Cerebellar cortex (tissue), 1 donor: Measurements from ENCODE around the gene SLC14A1.
A peak's percentile ranks its signal among the peaks of the same experiment; 100 is the strongest.

ENCODE experiments used
- DNase-seq: peaks from one replicate; pipeline ENCODE4 v3.0.0-alpha.2; 2015; ENCODE audit warnings: low spot score

SLC14A1 gene

DNA sequence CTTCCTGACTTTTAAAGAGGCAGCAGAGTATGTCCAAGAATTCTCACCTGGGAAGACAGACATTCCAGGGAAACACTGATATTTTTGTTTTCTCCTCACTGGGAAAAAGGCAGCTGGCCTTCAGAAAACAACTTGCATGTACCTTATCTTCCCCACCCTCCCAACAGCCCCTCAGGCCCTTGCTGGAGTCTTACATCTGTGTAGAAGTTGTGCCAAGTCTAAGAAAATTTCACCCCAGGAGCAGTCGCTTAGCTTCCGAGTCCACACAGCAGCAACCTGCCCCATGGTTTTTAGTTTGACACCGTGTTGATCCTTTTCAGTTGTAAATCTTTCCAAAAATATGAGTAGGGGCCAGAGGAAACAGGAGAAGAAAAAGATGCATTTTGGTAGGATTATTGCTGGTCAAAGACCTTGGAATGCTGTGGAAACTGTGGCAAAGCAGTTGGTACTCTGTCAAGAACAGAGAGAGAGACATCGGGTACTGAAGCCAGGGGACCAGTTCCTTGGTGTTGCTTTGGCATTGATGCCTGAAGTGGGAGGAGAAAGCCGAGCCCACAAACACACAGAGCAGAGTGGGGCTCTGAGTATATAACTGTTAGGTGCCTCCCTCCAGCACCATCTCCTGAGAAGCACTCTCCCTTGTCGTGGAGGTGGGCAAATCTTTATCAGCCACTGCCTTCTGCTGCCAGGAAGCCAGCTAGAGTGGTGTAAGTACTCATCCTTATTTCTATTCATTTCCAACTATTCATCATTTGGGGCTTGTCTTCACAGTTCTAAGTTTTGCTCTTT lies at the start of gene SLC14A1:
Gene SLC14A1, plus strand, starts transcription at position 615 of the 789 bp plus-strand sequence. CDS start 6,140 bp downstream, outside the sequence.
- DNase-seq: no peak

DNA sequence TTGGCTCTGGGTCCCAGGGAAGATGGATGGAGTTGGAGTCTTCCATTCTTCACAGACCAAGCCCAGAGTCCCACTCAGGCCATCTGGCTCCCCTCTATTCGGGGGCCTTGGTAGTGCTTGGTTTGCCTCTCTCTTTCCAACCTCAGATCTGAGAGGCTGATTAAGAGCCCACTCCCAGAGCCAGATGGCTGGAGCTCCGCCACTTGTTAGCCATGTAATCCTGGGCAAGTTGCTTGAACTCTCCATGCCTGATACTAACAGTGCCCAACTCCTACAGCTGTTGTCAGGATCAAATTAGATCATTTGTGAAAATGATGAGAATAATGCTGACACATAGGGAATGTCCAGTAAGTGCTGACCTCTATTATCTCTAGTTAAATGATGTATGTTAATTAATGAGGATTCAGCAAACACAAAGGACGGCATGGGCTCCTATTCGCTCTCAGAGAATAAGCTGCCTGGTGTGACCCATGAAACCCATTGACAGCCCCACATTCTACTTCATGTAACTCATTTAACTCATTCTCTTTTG lies 46.6 kb upstream of the SLC14A1 start:
- no peak for DNase-seq

DNA sequence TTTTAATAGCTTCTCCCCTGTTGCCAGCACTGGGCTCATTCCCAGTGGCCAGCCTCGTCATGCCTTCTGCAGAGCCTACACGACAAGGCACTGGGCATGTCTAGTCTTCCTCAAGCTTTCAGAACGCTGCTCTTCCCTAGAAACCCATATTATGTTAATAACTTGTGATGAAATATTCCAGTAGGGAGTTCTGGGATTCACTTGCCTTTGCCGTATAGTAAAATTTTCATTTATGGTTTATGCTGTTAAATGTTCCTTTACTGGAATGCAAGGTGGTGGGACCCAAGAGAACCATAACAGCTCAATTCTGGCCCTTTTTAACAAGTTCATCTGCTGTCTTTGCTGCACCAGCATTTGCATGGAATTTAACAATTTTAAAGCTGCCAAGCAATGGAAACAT lies 45.5 kb upstream of the SLC14A1 start:
- no peak for DNase-seq

DNA sequence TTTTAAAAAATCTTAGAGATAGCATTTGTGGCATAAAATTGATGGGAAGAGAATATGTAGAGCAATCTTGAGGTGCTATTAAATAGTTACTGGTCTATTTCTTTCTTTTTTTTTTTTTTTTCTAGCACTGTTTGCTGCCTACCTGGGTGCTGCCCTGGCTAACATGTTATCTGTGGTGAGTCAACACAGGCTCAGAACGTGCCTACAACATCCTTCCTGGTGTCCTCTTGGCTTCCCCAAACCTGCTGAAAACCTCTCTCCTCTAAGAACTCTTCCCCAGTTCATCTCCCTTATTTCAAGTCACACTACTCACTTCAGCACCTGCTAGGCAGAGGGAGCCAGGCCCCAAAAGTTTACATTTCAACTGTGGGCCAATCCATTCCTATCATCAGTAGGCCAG lies 45.1 kb upstream of the SLC14A1 start:
- no peak for DNase-seq

DNA sequence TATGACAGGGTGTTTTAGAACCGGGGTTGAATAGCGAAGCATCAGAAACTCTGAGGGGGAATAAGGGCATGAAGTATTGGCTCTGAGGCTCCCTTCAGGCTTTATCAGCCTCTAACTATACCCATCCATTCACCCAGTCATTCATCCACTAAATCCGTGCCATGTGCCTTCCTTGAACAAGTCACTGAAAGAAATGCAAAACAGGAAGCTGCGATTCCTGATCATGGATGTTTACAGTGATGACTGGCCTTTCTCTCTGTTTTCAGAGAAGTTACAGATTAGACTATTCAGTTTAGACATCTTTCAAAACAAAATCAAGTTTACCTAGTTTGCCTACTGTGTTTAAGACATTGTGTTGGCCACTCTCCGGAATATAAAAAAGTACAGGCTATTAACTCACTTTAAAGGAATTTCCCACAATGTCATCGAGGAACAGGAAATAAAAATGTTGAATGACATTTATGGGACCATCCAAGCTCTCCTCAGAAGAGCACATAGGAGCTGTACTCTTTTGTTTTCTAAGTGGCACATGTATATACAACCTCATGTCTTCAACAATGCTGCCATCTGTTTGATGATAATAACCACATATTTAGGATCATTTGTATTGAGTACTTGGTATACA lies 43.8 kb upstream of the SLC14A1 start:
- DNase-seq: no peak

DNA sequence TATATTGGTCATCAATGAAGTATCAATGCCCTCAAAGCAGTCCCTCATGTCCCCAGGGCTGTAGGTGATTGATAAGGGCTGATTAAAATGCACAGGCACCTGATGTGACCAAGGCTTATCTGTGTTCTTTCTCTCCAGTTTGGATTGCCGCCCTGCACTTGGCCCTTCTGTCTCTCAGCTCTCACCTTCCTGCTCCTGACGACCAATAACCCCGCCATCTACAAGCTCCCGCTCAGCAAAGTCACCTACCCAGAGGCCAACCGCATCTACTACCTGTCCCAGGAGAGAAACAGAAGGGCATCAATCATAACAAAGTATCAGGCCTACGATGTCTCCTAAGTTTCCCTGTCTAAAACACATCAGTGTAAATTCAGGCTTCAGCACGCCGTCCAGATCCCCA lies 41.8 kb upstream of the SLC14A1 start:
- no peak for DNase-seq

DNA sequence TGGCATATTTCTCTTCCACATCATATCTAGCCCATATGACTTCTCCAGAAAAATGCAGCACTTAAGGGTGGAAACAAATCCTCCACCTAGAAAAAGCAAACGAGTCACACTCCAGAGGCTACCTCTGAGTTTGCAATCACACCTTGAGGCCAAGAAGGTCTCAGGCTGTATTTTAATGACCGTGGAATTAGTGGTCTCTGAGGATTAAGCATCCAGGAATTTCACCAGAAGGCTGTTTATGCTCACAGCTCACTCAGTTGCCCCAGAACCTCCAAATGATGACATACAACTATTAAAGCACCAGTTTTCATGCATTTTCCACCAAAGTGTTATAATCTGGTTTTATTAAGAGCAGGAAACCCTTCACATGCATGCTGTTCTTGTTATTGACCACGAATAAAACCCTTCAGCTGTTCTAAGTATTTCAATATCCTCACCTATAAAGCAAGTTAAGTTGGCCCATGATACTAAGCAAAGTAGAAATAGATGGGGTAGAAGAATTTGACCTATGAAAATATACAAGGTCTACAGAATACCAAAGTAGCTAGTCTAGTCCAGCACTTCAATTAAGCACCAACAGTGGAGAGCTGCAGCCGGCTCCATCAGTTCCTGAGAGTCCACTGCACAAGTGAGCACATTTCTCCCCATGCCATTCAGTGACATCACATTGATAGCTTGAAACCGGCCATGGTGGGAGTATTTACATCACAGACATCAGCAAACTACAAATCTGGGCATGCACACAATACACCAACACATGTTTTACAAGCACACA lies 39.5 kb upstream of the SLC14A1 start:
- DNase-seq: no peak

DNA sequence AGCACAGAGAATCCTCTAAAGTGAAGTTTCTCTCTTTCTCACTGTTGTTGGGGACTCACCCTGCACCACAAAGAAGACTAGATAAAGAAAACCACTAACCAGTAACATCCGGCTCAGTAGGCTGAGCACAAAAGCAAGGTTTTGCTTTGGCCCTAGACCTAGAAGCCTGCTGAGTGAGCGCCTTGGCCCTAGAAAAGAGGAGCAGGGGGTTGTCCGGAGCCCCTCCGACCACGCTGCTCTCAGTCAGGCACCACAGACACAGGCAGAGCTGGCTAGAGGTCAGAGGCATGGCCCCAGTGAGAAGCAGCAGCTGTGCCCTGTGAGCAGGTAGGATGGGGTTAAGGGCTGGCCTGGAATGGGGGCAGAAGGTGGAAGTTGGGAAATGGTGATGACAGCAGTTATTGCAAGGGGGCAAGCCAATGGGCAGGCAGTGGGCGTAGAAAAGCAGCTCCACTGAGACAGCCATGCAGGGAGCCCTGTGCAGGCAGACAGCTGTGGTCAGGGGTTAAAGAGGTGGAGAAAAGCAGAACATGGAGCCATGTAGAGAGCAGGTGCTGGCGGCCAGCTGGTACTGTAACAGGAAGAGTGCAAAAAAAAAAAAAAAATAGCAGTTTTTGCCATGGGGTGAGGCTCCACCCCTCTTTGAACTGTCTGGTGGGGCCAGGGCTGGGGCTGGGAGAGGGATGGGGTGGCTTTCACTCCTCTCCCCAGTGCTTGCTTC lies 36.9 kb upstream of the SLC14A1 start:
- DNase-seq: no peak

DNA sequence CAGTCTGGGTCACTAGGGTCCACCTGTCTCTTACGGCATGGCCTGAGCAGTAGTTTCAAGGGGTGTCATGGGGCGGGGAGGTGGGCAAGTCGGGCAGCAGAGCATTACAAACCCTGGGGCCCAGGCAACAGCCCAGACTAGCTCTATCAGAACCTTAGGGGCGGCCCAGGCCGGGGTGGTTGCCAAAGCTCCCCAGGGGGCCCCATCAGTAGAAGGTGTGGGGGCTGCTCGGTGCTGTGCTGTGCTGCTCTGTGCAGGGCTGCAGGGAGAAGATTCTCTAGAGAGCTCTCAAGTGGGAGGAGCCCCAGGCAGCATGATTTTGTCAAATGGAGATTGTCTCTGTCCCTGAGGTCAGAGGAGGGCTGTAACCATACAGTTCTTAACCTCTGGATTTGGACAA lies 36.4 kb upstream of the SLC14A1 start:
- no peak for DNase-seq

DNA sequence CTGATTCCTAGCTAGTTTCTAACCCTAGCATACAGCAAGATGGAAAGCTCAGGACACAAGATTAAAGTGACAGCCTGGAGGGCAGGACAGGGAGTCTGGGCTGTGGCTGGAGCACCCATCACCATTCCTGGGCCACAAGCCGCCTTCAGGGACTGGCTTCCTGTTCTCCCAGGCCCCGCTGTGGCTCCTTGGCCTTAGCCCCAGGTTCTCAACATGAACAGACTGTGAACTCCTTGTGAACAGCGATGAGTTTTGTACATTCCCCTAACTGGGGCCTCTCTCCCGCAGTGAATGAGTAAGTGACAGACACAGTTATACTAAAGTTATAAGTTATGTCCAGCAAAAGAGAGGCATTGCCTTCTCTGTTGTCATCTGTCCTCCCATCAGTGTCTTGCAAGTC lies 35.9 kb upstream of the SLC14A1 start:
- no peak for DNase-seq

DNA sequence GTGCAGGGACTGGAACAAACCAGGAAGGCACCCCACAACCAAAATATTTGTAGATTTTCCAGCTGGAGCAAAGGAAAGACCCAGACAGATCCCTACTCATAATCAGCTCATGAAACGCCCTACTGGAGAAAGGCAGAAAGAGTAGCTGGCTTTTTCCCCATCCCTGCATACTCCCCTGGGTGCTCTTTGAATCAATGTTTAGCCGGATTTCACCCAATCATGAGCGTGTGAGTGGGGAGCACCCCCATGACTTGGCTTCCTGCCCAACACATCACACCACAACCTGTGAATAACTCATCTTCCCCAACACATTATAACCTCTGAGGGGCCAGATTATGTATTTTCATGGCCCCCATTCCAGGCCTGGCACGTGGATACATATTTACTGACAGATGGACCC lies 35.1 kb upstream of the SLC14A1 start:
- no peak for DNase-seq

DNA sequence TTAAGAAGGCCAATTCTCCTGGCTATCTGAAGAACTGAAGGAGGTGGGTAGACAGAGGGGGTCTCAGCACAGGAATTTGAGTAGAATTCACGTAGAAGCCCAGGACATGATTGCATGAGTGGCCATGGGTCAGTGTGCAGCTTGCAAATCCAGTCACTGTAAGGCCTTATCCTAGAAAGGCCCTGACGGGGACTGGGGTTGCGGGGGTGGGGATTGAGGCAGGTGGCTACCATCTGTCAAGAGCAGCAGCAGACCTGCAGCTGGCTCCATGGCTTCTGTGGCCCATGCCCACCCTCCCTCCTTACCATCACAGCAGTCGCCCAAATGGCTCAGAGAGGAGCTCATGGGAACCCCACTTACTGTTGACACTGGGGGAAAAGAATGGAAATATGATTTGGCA lies 34.6 kb upstream of the SLC14A1 start:
- DNase-seq: no peak

DNA sequence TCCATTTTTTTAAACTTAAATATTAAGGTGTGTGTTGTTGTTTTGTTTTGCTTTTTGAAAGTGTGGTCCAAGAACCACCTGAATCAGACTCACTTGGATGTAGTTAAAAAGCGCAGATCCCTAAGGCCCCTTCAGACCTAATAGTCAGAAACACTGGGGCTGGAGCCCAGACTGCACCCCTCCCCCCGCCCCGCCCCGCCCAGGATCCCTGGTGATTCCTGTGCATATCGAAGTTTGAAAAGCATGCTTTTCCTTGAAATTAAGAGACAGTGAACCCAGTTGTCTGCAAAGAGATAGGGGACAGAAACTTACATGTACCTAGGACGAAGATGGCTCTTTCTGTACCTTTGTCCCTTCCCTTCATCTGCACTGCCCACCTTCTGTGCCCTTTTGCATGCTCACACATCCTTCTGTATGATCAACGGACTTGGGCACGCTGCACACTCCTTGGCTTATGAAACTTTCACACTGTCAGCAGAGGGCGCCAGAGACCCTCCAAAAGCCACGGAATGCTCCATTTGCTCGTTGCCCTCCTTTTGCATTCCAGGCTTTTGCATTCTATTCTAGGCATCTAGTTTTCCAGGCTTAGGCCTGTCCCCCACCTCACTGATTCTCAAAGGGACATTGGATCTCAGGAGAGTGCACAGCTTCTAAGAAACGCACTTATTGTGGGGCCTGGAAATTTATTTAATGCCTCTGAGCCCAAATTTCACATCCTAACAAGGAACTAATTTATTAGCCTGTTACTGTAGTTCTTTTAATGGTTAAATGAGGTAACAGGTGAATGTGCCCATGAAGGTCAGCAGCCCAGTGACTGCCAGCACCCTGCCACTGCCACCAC lies 32.8 kb upstream of the SLC14A1 start:
- peak; percentile 71 for DNase-seq

DNA sequence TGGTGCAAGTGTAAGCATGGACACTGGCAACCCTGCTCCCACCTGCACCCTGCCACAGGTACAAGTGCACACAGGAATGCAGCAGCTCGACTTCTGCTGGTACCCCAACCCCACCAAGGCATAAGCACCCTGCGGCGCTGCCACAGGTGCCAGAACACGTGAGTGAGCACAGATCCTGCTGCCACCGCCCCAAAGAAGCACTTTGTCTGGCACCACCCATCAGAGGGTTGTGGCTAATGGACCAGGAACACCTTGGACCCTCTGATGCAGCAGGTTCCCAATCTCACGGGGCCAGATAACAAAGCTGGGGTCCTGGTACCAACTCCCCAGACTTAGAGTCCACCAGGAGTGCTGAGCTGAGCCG lies 32.2 kb upstream of the SLC14A1 start:
- no peak for DNase-seq

DNA sequence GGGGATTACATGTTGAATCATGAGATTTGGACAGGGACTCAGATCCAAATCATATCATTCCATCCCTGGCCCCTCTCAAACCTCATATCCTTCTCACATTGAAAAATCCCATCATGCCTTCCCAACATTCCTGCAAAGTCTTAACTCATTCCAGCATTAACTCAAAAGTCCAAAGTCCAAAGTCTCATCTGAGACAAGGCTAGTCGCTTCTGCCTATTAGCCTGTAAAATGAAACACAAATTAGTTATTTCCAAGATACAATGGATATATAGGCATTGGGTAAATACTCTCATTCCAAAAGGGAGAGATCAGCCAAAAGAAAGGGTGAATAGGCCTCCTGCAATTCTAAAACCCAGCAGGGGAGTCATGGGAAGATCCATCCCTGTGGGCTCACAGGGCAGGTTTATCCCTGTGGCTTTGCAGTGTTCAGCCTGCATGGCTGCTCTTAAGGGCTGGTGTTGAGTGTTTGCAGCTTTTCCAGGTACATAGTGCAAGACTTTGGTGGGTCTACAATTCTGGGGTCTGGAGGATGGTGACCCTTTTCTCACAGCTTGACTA lies 21.2 kb upstream of the SLC14A1 start:
- no peak for DNase-seq

DNA sequence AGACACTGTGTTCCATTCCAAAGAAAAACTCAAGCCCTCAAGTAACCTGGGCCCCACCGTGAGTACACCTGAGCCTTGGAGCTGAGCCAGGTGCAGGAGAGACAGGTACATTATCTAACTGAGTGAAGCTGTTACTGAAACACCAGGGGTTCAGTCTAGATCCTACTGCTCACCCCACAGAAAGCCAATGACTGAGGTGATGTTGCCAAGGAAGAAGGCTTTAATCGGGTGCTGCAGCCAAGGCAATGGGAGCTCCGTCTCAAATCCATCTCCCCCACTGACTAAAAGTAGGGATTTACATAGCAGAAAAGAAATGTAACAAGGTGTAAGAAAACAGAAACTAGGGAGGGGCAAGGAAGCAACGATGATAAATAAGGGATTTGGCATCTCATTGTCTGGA lies 15.2 kb upstream of the SLC14A1 start:
- no peak for DNase-seq

DNA sequence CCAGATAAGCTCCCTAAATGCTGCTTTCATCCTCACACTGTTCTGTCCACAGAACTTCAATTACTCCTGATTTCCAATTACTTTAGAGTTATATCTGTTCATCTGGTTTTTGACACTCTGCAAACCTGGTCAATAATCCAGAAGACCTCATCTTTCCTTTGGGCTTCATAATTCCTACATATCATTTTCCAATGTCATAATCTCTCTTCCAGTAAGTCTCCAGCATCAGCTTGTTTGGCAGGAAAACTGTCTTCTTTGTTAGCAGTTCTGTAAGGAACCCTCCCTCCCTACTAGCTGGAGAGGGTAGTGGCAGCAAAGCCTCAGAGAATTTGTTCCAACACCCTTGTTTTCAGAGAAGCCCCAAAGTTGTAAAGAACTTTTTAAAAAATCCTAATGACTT lies 11.9 kb upstream of the SLC14A1 start:
- no peak for DNase-seq

DNA sequence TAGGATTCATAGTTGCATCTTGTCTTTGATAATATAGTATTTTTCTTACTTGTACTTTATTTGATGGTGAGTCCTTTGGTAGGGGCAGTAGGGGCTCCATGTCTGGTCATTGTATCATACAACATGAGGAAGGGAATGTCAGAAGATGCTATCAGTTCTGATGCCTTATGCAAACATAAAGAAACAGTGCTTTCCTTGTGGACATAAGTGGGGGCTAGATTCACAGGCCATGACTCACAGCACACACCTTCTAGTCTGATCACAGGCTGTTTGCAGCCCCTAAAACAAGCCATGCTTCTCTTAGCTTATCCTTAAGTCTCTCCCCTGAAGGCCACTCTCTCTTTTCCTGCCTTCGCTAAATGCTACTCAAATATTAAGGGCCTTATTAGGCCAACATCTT lies 10.7 kb upstream of the SLC14A1 start:
- DNase-seq: no peak

DNA sequence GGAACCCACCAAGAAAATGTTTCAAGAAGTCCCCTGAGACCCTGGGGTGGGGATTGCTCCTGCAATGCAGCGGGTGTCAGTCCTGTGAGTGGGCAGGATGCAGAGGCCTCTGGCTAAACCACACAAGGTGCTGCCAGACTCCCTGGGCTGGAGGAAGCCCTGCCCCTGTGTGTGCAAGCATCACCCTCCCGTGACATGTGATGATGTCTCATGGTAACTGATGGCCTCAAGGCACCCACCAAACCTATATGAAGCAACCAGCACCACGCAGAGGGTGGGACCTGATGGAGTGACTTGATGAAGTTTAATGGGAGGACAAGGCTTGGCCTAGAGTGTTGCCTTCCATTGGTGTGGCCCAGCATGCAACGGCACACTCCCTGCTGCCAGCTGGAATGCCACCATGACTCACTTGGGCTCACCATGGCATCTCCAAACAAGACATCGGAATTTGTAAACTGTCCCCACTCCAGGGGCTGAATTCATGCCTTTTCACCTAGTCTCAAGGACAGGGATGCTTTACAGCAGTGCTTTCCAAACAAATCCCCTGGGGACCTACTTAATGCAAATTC lies 8.7 kb upstream of the SLC14A1 start:
- no peak for DNase-seq

DNA sequence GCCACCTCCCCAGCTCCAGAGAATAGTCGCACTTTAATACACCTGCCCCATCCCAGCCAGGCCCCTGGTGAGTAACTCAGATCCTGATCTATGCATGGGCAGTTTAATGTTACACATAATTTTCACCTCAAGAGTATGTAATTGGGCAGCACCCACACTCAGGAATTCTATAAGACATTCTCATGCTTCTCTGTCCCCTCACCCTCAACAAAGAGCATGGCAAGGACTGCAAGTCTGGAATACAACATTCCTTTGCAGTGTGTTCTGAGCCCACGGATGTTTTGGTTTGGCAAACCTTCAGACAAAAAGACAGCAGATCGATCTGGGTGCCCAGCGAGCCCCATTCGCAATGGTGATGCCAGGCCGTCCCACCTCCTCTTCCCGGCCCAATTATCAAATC lies 4.9 kb upstream of the SLC14A1 start:
- no peak for DNase-seq

DNA sequence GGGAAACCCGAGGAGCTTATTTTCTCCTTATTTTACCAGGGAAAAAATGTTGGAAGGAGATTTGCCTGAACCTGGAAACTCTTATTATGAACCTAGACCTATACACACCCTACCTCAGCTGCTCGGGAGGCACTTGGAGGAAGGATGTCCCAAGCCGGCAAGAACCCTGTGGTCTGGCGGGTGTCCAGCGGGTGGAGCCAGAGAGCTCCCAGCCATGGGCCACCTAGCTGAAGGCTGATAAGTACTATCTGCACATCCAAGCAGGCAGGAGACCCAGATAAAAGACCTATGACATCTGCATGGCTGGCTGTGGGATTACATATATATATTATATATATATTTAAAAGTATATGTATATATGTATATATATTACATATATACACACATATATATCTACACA lies 1.1 kb upstream of the SLC14A1 start:
- DNase-seq: peak; percentile 47
